IMR-90 (cell line): ENCODE measurements around the gene ZDHHC3. TPM values are rescaled to one million over a fixed set of nuclear protein-coding genes. Genes with fewer than 3 reads are reported as not detected.

ENCODE experiments used
- ATAC-seq: fragments of 200-7000 bp; cut with Tn5 transposase; 2 replicates; pipeline ENCODE4 v1.9.1; 2020; ENCODE audit warnings: low read depth, mild to moderate bottlenecking, moderate library complexity
- BruUV-seq: library from RNA; stranded (reverse); fragments of 400-500 nt; replicated peaks from 2 replicates; lab custom pipeline; 2021; lab: Mats Ljungman, UMichigan
- CTCF ChIA-PET: fragments of 300-600 bp; formaldehyde crosslinking; extraction: SDS; loops from one replicate; lab custom pipeline; 2021; ENCODE audit warnings: antibody characterized with exemption; lab: Yijun Ruan, JAX
- POLR2A ChIA-PET: fragments of 300-600 bp; sonication (Branson Sonifier 250); formaldehyde crosslinking; loops from one replicate; lab custom pipeline; 2022; ENCODE audit warnings: antibody characterized with exemption; ENCODE audit not compliant: unreplicated experiment; lab: Charles Lee
- DNase-seq: peaks from one replicate; pipeline ENCODE4 v3.0.0; 2013
- H2AFZ ChIP-seq: replicated peaks from 2 replicates; pipeline ENCODE3; 2013; ENCODE audit warnings: low read length, mild to moderate bottlenecking; ENCODE audit not compliant: poor library complexity
- H2AK5ac ChIP-seq: 2 replicates; pipeline ENCODE4 v1.6.1; 2013; ENCODE audit warnings: low read depth, low read length, inconsistent platforms
- H2AK9ac ChIP-seq: replicated peaks from 2 replicates; pipeline ENCODE3; 2013; ENCODE audit warnings: mild to moderate bottlenecking, low read depth, low read length, moderate library complexity; ENCODE audit not compliant: poor library complexity
- H2BK120ac ChIP-seq: 2 replicates; pipeline ENCODE4 v1.6.1; 2013; ENCODE audit warnings: low read depth, low read length, inconsistent platforms
- H2BK15ac ChIP-seq: 3 replicates; pipeline ENCODE4 v1.6.1; 2013; ENCODE audit warnings: low read depth, low read length, inconsistent platforms
- H2BK20ac ChIP-seq: 2 replicates; pipeline ENCODE4 v1.6.1; 2013; ENCODE audit warnings: low read depth, mild to moderate bottlenecking, inconsistent platforms, low read length, moderate library complexity
- H2BK5ac ChIP-seq: 2 replicates; pipeline ENCODE4 v1.6.1; 2013; ENCODE audit warnings: mild to moderate bottlenecking, low read depth, low read length, inconsistent platforms; ENCODE audit not compliant: poor library complexity, severe bottlenecking
- H3K14ac ChIP-seq: replicated peaks from 2 replicates; pipeline ENCODE4 v1.6.1; 2013; ENCODE audit warnings: low read depth, low read length, inconsistent platforms
- H3K18ac ChIP-seq: 2 replicates; pipeline ENCODE4 v1.6.1; 2013; ENCODE audit warnings: low read depth, low read length, control low read depth
- H3K23ac ChIP-seq: 2 replicates; pipeline ENCODE4 v1.6.1; 2013; ENCODE audit warnings: low read depth, low read length, inconsistent platforms
- H3K27ac ChIP-seq: 2 replicates; pipeline ENCODE4 v1.5.1; 2013; ENCODE audit warnings: mild to moderate bottlenecking, control low read depth, low read length; ENCODE audit not compliant: insufficient read depth
- H3K27me3 ChIP-seq: 2 replicates; pipeline ENCODE4 v1.6.1; 2013; ENCODE audit warnings: low read length; ENCODE audit not compliant: control insufficient read depth, insufficient read depth
- H3K36me3 ChIP-seq: 2 replicates; pipeline ENCODE4 v1.6.1; 2013; ENCODE audit warnings: low read length, mixed read lengths; ENCODE audit not compliant: control insufficient read depth, insufficient read depth
- H3K4ac ChIP-seq: 2 replicates; pipeline ENCODE4 v1.6.1; 2013; ENCODE audit warnings: low read depth, low read length, inconsistent platforms
- H3K4me1 ChIP-seq: 2 replicates; pipeline ENCODE4 v1.6.1; 2013; ENCODE audit warnings: low read length, mixed read lengths; ENCODE audit not compliant: control insufficient read depth, insufficient read depth
- H3K4me2 ChIP-seq: 2 replicates; pipeline ENCODE4 v1.6.1; 2013; ENCODE audit warnings: low read depth, mild to moderate bottlenecking, control low read depth, low read length, moderate library complexity
- H3K4me3 ChIP-seq: 2 replicates; pipeline ENCODE4 v1.5.1; 2013; ENCODE audit warnings: low read depth, mild to moderate bottlenecking, control low read depth, low read length, moderate library complexity; ENCODE audit not compliant: insufficient read depth
- H3K56ac ChIP-seq: 2 replicates; pipeline ENCODE4 v1.6.1; 2013; ENCODE audit warnings: low read length, inconsistent platforms; ENCODE audit not compliant: insufficient read depth; ENCODE audit errors: extremely low read depth
- H3K79me1 ChIP-seq, 2 experiments: 2 replicates each; pipeline ENCODE4 v1.6.1; 2013; ENCODE audit warnings: low read length in 2 of 2, inconsistent platforms in 1 of 2, low read depth in 1 of 2
- H3K9ac ChIP-seq: 2 replicates; pipeline ENCODE4 v1.6.1; 2013; ENCODE audit warnings: low read depth, low read length, control low read depth
- H3K9me1 ChIP-seq: 2 replicates; pipeline ENCODE4 v1.6.1; 2013; ENCODE audit warnings: low read length, inconsistent platforms; ENCODE audit not compliant: insufficient read depth
- H3K9me3 ChIP-seq: 2 replicates; pipeline ENCODE4 v1.6.1; 2013; ENCODE audit warnings: low read length; ENCODE audit not compliant: control insufficient read depth, insufficient read depth
- H4K20me1 ChIP-seq: 2 replicates; pipeline ENCODE4 v1.6.1; 2013; ENCODE audit warnings: low read length, inconsistent platforms; ENCODE audit not compliant: insufficient read depth
- H4K5ac ChIP-seq: 2 replicates; pipeline ENCODE4 v1.6.1; 2013; ENCODE audit warnings: mild to moderate bottlenecking, low read depth, low read length, control low read depth
- H4K8ac ChIP-seq, 2 experiments: 2 replicates each; pipeline ENCODE4 v1.6.1; 2013; ENCODE audit warnings: low read depth in 2 of 2, low read length in 2 of 2, control low read depth in 1 of 2, inconsistent platforms in 1 of 2
- H4K91ac ChIP-seq: 2 replicates; pipeline ENCODE4 v1.6.1; 2013; ENCODE audit warnings: low read depth, low read length, inconsistent platforms; ENCODE audit not compliant: insufficient read depth
- CEBPB ChIP-seq: IDR thresholded peaks from 2 replicates; pipeline ENCODE4 v1.6.1; 2012; ENCODE audit warnings: low read depth, low read length, improper control_type of control experiment
- CHD1 ChIP-seq: IDR thresholded peaks from 2 replicates; pipeline ENCODE4 v1.6.1; 2012; ENCODE audit warnings: low read depth, low read length, improper control_type of control experiment
- FOS ChIP-seq: fragments of 150-350 bp; IDR thresholded peaks from 2 replicates; pipeline ENCODE4 v1.6.1; 2016; ENCODE audit warnings: low read depth, low read length
- MAFK ChIP-seq: IDR thresholded peaks from 2 replicates; pipeline ENCODE4 v1.6.1; 2012; ENCODE audit warnings: low read depth, low read length, improper control_type of control experiment
- MAZ ChIP-seq: IDR thresholded peaks from 2 replicates; pipeline ENCODE4 v1.6.1; 2012; ENCODE audit warnings: low read depth, mild to moderate bottlenecking, low read length, improper control_type of control experiment, moderate library complexity, borderline replicate concordance
- MXI1 ChIP-seq: IDR thresholded peaks from 2 replicates; pipeline ENCODE4 v1.6.1; 2012; ENCODE audit warnings: low read depth, mild to moderate bottlenecking, low read length, moderate library complexity, borderline replicate concordance
- NFE2L2 ChIP-seq: fragments of 150-350 bp; IDR thresholded peaks from 2 replicates; pipeline ENCODE4 v1.6.1; 2016; ENCODE audit warnings: low read depth, mild to moderate bottlenecking, low read length
- POLR2A ChIP-seq: IDR thresholded peaks from 2 replicates; pipeline ENCODE4 v1.6.1; 2012; ENCODE audit warnings: mild to moderate bottlenecking, low read depth, low read length
- RCOR1 ChIP-seq: IDR thresholded peaks from 2 replicates; pipeline ENCODE4 v1.6.1; 2012; ENCODE audit warnings: mild to moderate bottlenecking, low read length, improper control_type of control experiment; ENCODE audit not compliant: insufficient replicate concordance
- RFX5 ChIP-seq: IDR thresholded peaks from 2 replicates; pipeline ENCODE4 v1.8.0; 2012; ENCODE audit warnings: low read depth, mild to moderate bottlenecking, low read length, moderate library complexity
- SMC3 ChIP-seq: fragments of 150-350 bp; IDR thresholded peaks from 2 replicates; pipeline ENCODE4 v1.6.1; 2016; ENCODE audit warnings: low read depth, mild to moderate bottlenecking, antibody characterized with exemption, low read length, moderate library complexity
- WGBS, 2 experiments: methylation state at CpG; one replicate each; pipeline versions ENCODE4 v1.1.5 to v1.1.7; 2013; ENCODE audit warnings: missing lambda C conversion rate in 2 of 2; ENCODE audit not compliant: insufficient read length in 1 of 2; ENCODE audit errors: extremely low coverage in 2 of 2; 5-methylcytosine and 5-hydroxymethylcytosine counted together
- dilution Hi-C: fragments of 300-500 bp; cut with HindIII; formaldehyde crosslinking; loops from one replicate; pipeline ENCODE4 v1.14.3; 2018; ENCODE audit warnings: low sequenced_read_pairs; ENCODE audit not compliant: unreplicated experiment
- in situ Hi-C: fragments of 300-500 bp; cut with MboI; formaldehyde crosslinking; loops from 3 replicates; pipeline ENCODE4 v1.14.3; 2019; ENCODE audit warnings: low sequenced_read_pairs, inconsistent platforms, mixed read lengths
- intact Hi-C: fragments of 100-400 bp; cut with micrococcal nuclease; formaldehyde crosslinking; loops from 2 replicates; pipeline ENCODE4 v1.10.0; 2022
- polyA plus RNA-seq, 3 experiments: library from polyadenylated mRNA; depleted of rRNA; stranded (reverse); fragments of >200 nt; gene quantifications; 2 replicates each; pipeline ENCODE4 v1.2.3, GENCODE V29; 2012; ENCODE audit warnings: low replicate concordance in 1 of 3
- total RNA-seq: library from RNA; depleted of rRNA; stranded (reverse); fragments of >200 nt; gene quantifications from 2 replicates; pipeline ENCODE4 v1.2.3, GENCODE V29; 2012
- TF ChIP-seq, protein P1 (sequence below): conservative IDR thresholded peaks from 2 replicates; pipeline ENCODE4 v1.5.1; 2012; ENCODE audit warnings: mild to moderate bottlenecking, low read depth, low read length, improper control_type of control experiment

Gene ZDHHC3
- total and polyA plus RNA-seq, 2 of the 4 experiments (the other 2 are of a cell fraction): 57.7 to 59.6 TPM

GRCh38 chr3:44918581-44918980 lies 57.4 kb downstream of the ZDHHC3 start:
- H4K91ac ChIP-seq: no peak overlapping the region
- H3K4ac ChIP-seq: no peak overlapping the region
- H3K56ac ChIP-seq: no peak overlapping the region
- H2AK5ac ChIP-seq: no peak overlapping the region
- no peak overlapping the region for H3K23ac ChIP-seq
- no TSS peak for BruUV-seq
- H3K4me3 ChIP-seq: no peak overlapping the region
- no peak overlapping the region for H4K5ac ChIP-seq
- no peak overlapping the region for H2AFZ ChIP-seq
- no CpG with 5 or more reads among the region's 6 CpGs for WGBS, 2 experiments
- no peak overlapping the region for H3K14ac ChIP-seq
- no peak for DNase-seq
- no peak overlapping the region for H3K27ac ChIP-seq
- ChIA-PET POLR2A (no interaction called here), CTCF (no interaction called here)
- H3K27me3 ChIP-seq: no peaks in the 10 kb centered on the region
- H3K9ac ChIP-seq: no peak overlapping the region
- no peaks in the 10 kb centered on the region for H3K9me1 ChIP-seq
- intact Hi-C loops: loop anchor here (10.0 kb wide), 1 partner anchor 274 kb away; the partner anchor contains the start of gene ZNF35
- no peak overlapping the region for H2BK20ac ChIP-seq
- H2AK9ac ChIP-seq: no peak overlapping the region
- H3K9me3 ChIP-seq: no peaks in the 10 kb centered on the region
- dilution Hi-C loops: no loop called here
- no peak overlapping the region for H2BK15ac ChIP-seq
- H4K8ac ChIP-seq: no peak overlapping the region
- H3K4me2 ChIP-seq: no peak overlapping the region
- H2BK5ac ChIP-seq: no peak overlapping the region
- in situ Hi-C loops: no loop called here
- TF ChIP-seq CEBPB (no peak), SMC3 (no peak), RFX5 (no peak), RCOR1 (no peak), MAZ (no peak), FOS (no peak), NFE2L2 (no peak), POLR2A (no peak), MAFK (no peak), MXI1 (no peak), CHD1 (no peak)
- TF ChIP-seq, protein P1, sequence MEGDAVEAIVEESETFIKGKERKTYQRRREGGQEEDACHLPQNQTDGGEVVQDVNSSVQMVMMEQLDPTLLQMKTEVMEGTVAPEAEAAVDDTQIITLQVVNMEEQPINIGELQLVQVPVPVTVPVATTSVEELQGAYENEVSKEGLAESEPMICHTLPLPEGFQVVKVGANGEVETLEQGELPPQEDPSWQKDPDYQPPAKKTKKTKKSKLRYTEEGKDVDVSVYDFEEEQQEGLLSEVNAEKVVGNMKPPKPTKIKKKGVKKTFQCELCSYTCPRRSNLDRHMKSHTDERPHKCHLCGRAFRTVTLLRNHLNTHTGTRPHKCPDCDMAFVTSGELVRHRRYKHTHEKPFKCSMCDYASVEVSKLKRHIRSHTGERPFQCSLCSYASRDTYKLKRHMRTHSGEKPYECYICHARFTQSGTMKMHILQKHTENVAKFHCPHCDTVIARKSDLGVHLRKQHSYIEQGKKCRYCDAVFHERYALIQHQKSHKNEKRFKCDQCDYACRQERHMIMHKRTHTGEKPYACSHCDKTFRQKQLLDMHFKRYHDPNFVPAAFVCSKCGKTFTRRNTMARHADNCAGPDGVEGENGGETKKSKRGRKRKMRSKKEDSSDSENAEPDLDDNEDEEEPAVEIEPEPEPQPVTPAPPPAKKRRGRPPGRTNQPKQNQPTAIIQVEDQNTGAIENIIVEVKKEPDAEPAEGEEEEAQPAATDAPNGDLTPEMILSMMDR: no peak
- H4K20me1 ChIP-seq: no peaks in the 10 kb centered on the region
- no peak for ATAC-seq
- H3K4me1 ChIP-seq: no peaks in the 10 kb centered on the region
- no peaks in the 10 kb centered on the region for H3K79me1 ChIP-seq
- H3K18ac ChIP-seq: no peak overlapping the region
- peaks cover 12% of the 10 kb centered on the region for H3K36me3 ChIP-seq
- no peak overlapping the region for H2BK120ac ChIP-seq
